COLO829 (cell line): ENCODE data around the gene KERA.

Source experiments
- DNase-seq: peaks from one replicate; pipeline ENCODE4 v3.0.0; 2012; ENCODE audit warnings: low spot score

The KERA gene

DNA sequence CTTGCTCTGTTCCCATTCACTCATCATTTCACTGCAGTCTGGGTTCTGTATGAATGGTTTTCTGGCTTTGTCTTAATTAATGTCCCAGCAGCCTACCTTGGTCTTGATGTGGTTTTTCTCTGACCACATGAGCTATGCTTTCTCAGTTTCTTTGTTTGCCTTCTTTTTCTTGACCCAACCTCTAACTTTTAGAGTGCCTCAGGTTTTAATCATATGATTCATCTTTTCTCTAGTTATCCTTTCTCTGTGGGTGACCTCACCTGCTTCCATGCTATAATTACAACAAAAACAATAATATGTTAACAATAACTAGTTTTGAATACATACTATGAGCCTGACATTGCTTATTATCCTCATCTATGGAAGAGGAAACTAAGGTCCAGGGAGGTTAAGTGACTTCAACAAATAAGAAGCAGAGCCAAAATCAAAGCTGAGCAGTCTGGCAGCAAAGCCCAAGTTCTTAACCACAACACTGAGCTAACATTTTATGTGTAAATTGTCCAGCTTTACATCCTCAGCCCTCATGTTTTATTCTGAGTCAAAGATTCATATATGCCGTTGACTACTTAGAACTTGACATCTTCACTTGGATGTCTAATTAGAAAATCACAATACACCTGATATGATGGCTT is 48.4 kb downstream of the KERA start:
- no peak for DNase-seq

DNA sequence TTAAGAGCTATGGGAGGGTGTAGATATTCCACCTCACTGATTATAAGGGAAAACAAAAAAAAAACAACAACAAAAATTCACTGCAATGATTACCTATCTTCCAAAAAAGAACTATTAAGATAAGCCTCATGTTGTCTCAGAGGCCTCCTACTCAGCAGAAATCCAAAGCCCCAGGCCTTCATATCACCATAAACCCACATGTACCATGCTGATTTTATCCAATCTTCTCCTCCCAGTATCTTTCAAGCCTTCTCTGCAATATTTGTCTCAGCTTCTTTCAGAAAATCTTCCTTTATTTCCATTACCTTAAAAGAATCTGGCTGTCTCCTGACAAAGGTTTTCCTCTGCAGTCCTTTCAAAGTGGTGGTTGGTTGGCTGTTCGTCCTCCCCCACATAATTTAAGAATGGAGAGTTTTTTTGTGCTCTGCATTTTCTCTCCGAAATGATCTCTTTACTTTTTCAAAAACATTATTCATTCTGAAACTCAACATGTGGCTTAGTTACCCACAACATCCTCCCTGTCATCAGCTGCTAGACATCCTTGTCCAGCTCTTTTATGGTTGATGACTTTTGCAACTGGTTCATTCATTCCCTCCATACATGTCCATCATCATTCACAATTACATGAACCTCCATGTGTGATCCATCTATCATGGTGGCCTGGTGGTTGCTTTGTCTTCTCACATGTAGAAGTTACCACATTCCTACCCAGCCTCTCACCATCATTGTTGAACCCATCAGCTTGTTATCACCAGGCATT is 50.1 kb downstream of the KERA start:
- no peak for DNase-seq

DNA sequence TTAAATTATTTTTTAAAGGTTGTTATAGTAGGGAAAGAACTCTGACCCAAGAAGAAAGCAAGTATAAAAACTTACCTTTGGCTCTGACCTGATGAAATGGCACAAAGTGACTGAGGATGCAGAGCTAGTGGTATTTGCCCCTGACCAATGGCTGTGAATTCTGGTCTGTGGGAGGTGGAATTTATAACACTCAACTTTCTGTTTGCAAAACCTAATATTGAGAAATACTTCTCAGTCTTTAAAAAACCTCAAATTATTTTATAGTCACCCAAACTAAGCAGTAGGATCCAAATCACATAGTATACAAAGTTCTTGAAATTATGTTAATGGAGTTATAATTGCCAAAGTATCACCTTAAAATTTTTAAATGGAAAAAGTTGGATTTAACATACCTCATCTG is 53.0 kb downstream of the KERA start, which contains the start of gene EPYC:
Gene EPYC (minus strand): TSS at position 101 of the 400 bp plus-strand sequence. CDS start 2,407 bp downstream, outside the sequence.
- DNase-seq, result no peak

DNA sequence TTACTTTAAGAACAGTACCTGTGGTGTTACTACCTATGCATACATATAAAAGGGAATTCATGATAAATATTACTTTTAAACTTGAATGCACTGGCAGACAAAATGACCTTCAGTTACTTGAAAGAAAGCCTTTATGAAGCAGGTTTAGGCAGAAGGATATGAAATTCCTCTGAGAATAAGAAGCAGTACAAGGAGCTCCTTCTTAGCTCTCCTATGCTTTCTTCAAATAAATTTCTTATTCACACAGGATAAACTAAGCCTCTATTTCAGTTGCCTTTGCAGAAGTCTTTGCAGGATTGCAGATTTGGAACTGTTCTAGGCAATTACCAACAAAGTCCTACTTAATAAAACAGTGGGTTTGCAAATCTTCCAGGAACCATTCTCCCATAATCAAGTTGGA is 54.1 kb downstream of the KERA start:
- peak; percentile 35 for DNase-seq

DNA sequence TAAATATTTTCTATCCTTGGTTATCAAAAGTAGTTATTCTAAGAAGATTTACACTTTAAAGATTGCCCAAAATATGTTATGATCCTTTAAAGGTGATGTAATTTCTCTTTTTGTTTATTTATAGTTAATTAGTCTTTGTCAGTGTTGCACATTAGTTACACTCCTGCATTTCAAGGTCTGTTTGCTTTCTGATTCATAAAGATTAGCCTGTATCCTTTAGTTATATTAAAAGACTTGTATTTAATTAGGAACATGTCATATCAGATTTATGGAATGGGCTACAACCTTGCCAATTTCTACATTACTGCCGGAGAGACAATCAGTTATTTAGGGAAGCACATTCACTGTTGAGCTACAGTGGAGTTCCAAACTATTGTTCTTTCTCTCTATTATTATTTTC is 56.5 kb downstream of the KERA start:
- no peak for DNase-seq
